ENCODE data around the gene MLPH.

GRCh38 chr2:237456200-237456843 is 30.7 kb upstream of the MLPH start:
- TF ChIP-seq POLR2A (IDR thresholded peaks at IDR 0.05), result no peak
- TF ChIP-seq CTCF (IDR thresholded peaks at IDR 0.05), result no peak

Measured in lower leg skin (tissue), 3 donors.